GM21360 (cell line): Measurements from ENCODE around the gene ZNF579.
"Not testable (repeated sequence)": the region's sequence is repeated elsewhere in the genome, so short reads cannot be mapped to it uniquely, and the experiment has no call there.

Experiments
- ATAC-seq: cut with Tn5 transposase; IDR thresholded peaks from one replicate; pipeline ENCODE4 v1.9.1; 2021; ENCODE audit warnings: mild to moderate bottlenecking, moderate library complexity; ENCODE audit not compliant: unreplicated experiment

Gene ZNF579

GRCh38 chr19:55542292-55542855 lies 38.3 kb downstream of the ZNF579 start:
- no peak for ATAC-seq

GRCh38 chr19:55541091-55541490 lies 39.6 kb downstream of the ZNF579 start:
- ATAC-seq, result no peak

- no peak for ATAC-seq
Observed at GRCh38 chr19:55540619-55541018, 40.0 kb downstream of the ZNF579 start.

DNA sequence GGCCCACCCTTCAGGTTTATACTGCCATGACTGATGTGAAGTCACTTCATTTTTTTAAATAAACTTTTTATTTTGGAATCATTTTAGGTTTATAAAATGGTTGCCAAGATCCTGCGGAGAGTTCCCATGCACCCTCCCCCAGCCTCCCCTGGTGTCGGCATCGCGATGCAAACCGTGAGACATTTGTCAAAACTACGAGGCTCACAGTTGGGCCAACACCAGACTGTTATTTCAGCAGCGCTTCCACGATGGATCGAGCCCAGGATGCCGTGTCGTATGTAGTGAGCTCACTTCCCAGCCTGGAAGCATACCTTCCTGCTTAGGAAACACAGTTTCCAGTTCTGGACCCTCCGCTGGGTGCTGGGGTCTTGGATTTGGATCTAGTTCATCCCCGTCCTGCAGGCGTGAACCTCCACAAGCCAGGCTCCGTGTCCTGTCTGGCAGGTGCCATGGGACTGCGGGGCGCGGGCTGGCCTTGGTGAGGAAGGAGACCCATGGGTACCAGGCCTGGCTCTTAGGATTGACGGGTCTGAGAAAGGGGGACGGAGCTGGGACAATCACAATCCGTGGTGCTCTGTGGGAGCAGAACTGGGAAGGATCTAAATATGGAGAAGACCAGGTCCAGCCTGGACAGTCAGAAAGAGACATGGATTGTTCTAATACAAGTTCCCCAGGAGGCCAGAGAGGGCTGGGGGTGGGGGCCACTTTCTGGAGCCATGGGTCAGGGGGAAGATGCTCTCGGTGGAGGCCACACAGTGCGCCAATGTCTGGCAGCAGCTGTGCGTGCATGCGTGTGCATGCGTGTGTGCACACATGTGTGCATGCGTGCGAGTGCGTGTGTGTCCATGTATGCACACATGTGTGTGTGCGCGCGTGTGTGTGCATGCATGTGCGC lies 41.3 kb downstream of the ZNF579 start:
- ATAC-seq, result no peak

DNA sequence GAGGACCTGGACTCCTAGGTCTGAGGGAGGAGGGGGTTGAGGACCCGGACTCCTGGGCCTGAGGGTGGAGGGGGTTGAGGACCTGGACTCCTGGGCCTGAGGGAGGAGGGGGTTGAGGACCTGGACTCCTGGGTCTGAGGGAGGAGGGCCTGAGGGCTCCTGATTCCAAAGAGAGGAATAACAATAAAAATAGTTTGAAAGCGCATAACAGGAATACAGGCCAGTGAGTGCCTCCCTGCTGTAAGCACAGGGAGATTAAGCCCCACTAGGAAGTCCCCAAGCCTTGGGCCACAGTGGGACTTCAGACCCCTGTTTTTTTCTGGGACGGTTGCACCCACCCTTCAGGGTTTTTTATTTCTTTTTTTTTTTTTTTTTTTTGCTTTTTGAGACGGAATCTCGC lies 42.5 kb downstream of the ZNF579 start:
- no peak for ATAC-seq

DNA sequence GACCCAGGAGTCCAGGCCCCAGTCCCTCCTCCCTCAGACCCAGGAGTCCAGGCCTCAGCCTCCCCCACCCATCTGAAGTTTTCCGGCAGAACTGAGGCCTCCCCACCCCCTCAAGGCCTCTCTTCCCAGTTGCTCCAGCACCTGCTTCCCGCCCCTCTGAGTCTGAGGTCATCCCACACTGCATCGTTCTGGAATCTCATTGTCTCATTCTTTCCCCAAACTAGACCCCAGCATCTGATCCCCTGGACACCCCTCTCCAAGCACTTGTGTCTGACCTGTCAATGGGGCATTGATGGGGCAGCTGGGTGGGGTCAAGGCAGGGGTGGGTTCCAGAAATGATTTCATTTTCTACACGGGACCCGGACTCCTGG lies 42.9 kb downstream of the ZNF579 start:
- no peak for ATAC-seq

- ATAC-seq, result no peak
Observed at GRCh38 chr19:55536951-55537740, 43.5 kb downstream of the ZNF579 start, which contains the start of gene SBK2. Gene SBK2 (minus strand): TSS chr19:55537133. CDS start chr19:55536294, 839 bp downstream.

GRCh38 chr19:55536366-55536765 lies 44.3 kb downstream of the ZNF579 start:
- no peak for ATAC-seq

DNA sequence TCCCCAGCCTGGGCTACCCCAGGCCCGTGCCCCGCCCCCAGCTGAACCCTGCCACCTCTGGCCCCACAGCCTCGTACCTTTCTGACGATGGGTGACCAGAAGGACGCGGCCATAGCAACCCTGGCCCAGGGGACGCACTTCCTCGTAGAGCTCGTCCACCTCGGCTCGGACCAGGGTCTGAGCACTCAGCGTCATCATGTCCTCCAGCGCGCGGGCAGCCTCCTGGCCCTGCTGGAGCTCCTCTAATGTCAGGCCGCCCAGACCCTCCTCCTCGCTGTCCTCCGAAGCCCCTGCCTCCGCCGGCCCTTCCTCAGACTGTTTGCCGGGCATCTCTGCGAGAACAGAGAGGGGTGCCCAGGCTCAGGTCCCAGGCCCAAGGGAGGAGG lies 44.7 kb downstream of the ZNF579 start:
- no peak for ATAC-seq

GRCh38 chr19:55535173-55535964 lies 45.3 kb downstream of the ZNF579 start:
- no peak for ATAC-seq

DNA sequence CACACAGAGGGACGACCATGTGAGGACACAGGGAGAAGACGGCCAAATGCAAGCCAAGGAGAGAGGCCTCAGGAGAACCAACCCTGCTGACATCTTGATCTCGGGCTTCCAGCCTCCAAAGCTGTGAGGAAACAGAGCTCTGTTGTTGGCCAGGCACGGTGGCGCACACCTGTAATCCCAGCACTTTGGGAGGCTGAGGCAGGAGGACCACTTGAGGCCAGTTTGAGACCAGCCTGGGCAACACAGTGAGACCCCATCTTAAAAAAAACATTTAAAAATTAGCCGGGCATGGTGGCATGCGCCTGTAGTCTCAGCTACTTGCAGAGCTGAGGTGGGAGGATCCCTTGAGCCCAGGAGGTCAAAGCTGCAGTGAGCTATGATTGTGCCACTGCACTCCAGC lies 46.4 kb downstream of the ZNF579 start:
- not testable (repeated sequence) for ATAC-seq

DNA sequence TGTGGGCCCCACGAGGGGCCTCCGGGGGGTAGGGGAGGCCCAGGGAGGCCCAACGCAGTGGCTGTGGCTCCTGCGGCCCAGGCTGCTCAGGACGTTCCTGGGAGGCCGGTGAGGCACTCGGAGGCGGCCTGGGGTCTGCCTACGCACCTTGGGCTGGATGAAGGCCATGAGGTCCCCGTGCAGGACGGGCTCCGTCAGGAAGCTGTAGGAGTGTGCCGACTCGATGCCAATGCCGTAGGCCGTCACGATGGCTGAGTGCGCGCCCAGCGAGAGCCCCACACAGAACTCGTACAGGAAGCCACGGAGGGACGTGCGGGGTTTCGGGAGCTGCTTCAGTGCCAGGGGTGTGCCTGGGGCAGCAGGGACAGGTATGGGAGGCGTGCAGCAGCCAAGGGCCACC lies 49.7 kb downstream of the ZNF579 start:
- ATAC-seq, result no peak

- ATAC-seq, result no peak
Observed at GRCh38 chr19:55529636-55530234, 50.9 kb downstream of the ZNF579 start.

GRCh38 chr19:55528030-55528803 lies 52.4 kb downstream of the ZNF579 start:
- no peak for ATAC-seq

- ATAC-seq, result no peak
Observed at GRCh38 chr19:55527197-55528029, 53.2 kb downstream of the ZNF579 start.
